ENCODE results near the gene ARF5. TPM values are rescaled to one million over a fixed set of nuclear protein-coding genes. Genes with fewer than 3 reads are reported as not detected.
A peak's percentile ranks its signal among the peaks of the same experiment; 100 is the strongest.
"Not testable (repeated sequence)": the region's sequence is repeated elsewhere in the genome, so short reads cannot be mapped to it uniquely, and the experiment has no call there.

The ARF5 gene
- total RNA-seq, result 100 to 1,000 TPM in 2 of 5 experiments, 10 to 100 TPM in 3; 74.6 to 113 (median 78.8) TPM
- polyA plus RNA-seq, result 100 to 1,000 TPM; 144 to 158 TPM
- 33.8 reads per million, percentile 62 among the genes with 10 or more reads in this experiment for total RNA-seq

- DNase-seq, result peak; percentile 74 to 93 (median 85)
- Mint-ChIP-seq H3K36me3 (peaks cover 6 to 22% (median 7%) of the 10 kb centered on the region in 5 donors), H3K9me3 (no peaks in the 10 kb centered on the region), H3K4me3 (peak within 1 kb of the TSS; percentile 86 to 99 (median 96)), H3K27ac (peak within 1 kb of the TSS; percentile 82 to 97 (median 95)), H3K4me1 (peaks cover 40 to 66% (median 57%) of the 10 kb centered on the region in 7 donors), H3K27me3 (no peaks in the 10 kb centered on the region)
- Histone ChIP-seq H3K36me3 (ENCODE audit: control insufficient read depth in 2 of 3, insufficient read depth in 3 of 3, low read length in 3 of 3) (peaks cover 0 to 26% (median 7%) of the 10 kb centered on the region in 3 experiments), H3K9me3 (ENCODE audit: control insufficient read depth in 2 of 3, low read length in 3 of 3) (no peaks in the 10 kb centered on the region), H3K27ac (ENCODE audit: low read depth, low read length) (peak within 1 kb of the TSS; percentile 93), H3K4me3 (ENCODE audit: low read length) (peak within 1 kb of the TSS; percentile 77), H3K4me1 (ENCODE audit: control insufficient read depth in 2 of 2, insufficient read depth in 2 of 2, low read length in 2 of 2) (peaks cover 33 to 37% of the 10 kb centered on the region in 2 donors), H3K27me3 (ENCODE audit: control insufficient read depth in 2 of 2, insufficient read depth in 2 of 2, low read length in 2 of 2) (no peaks in the 10 kb centered on the region)
- ChIA-PET POLR2A (interaction anchor here (1.0 to 5.9 kb wide), 3 partner anchors 63 to 196 kb away, joined by 3 to 40 read pairs (median 4); partner anchors contain the start of genes SND1 and ZNF800), CTCF (interaction anchor here (0.7 to 1.2 kb wide), 3 partner anchors 16 to 840 kb away, joined by 3 to 4 read pairs (median 3); no protein-coding TSS in a partner anchor)
- intact Hi-C loops (cut with micrococcal nuclease), result loop anchor here (1.0 to 10.0 kb wide), 13 partner anchors 63 to 1634 kb away; partner anchors contain the start of genes HILPDA (in 2 of the 2), ATP6V1F (in 1 of the 2), GRM8 (in 1 of the 2) and IMPDH1 (in 1 of the 2)
- ATAC-seq, result peak; percentile 91
Observed at GRCh38 chr7:127588019-127588696, at the start of gene ARF5. Gene ARF5 (plus strand): TSS chr7:127588411. CDS start chr7:127588499, 88 bp downstream.

- Histone ChIP-seq H3K27ac (ENCODE audit: low read depth, low read length) (no peak overlapping the region), H3K27me3 (ENCODE audit: control insufficient read depth in 2 of 2, insufficient read depth in 2 of 2, low read length in 2 of 2) (peaks cover 0 to 7% of the 10 kb centered on the region in 2 donors), H3K9me3 (ENCODE audit: control insufficient read depth in 2 of 3, low read length in 3 of 3) (no peaks in the 10 kb centered on the region), H3K4me1 (ENCODE audit: control insufficient read depth in 2 of 2, insufficient read depth in 2 of 2, low read length in 2 of 2) (no peaks in the 10 kb centered on the region), H3K4me3 (ENCODE audit: low read length) (no peak overlapping the region), H3K36me3 (ENCODE audit: control insufficient read depth in 2 of 3, insufficient read depth in 3 of 3, low read length in 3 of 3) (no peaks in the 10 kb centered on the region)
- ChIA-PET POLR2A (no interaction called here), CTCF (interaction anchor here (0.6 kb wide), 1 partner anchor 40 kb away, joined by 3 read pairs; no protein-coding TSS in a partner anchor)
- Mint-ChIP-seq H3K9me3 (peaks cover 0 to 6% (median 0%) of the 10 kb centered on the region in 11 donors), H3K4me1 (peaks cover 0 to 5% (median 0%) of the 10 kb centered on the region in 7 donors), H3K4me3 (no peak overlapping the region), H3K36me3 (peaks cover 0 to 3% (median 0%) of the 10 kb centered on the region in 5 donors), H3K27me3 (peaks cover 28 to 58% (median 47%) of the 10 kb centered on the region in 5 donors), H3K27ac (no peak overlapping the region)
- ATAC-seq, result no peak
- DNase-seq, result no peak
- intact Hi-C loops (cut with micrococcal nuclease), result no loop called here
Observed at GRCh38 chr7:127539116-127539515, 49.1 kb upstream of the ARF5 start.

- H3K9me3 ChIP-seq (ENCODE audit: control insufficient read depth in 2 of 3, low read length in 3 of 3); intact Hi-C loops (cut with micrococcal nuclease); H3K4me1 Mint-ChIP-seq; DNase-seq; CTCF ChIA-PET; H3K27me3 ChIP-seq (ENCODE audit: control insufficient read depth in 2 of 2, insufficient read depth in 2 of 2, low read length in 2 of 2); H3K27ac Mint-ChIP-seq; H3K4me1 ChIP-seq (ENCODE audit: control insufficient read depth in 2 of 2, insufficient read depth in 2 of 2, low read length in 2 of 2); ATAC-seq; H3K36me3 ChIP-seq (ENCODE audit: control insufficient read depth in 2 of 3, insufficient read depth in 3 of 3, low read length in 3 of 3); H3K4me3 Mint-ChIP-seq; H3K4me3 ChIP-seq (ENCODE audit: low read length); H3K27ac ChIP-seq (ENCODE audit: low read depth, low read length); POLR2A ChIA-PET; H3K36me3 Mint-ChIP-seq: not testable (repeated sequence)
- Mint-ChIP-seq H3K9me3 (peaks cover 0 to 12% (median 2%) of the 10 kb centered on the region in 11 donors), H3K27me3 (peaks cover 19 to 47% (median 38%) of the 10 kb centered on the region in 5 donors)
Observed at GRCh38 chr7:127540461-127540860, 47.8 kb upstream of the ARF5 start.

GRCh38 chr7:127541548-127541947 lies 46.7 kb upstream of the ARF5 start:
- CTCF ChIA-PET, result no interaction called here
- H3K27ac ChIP-seq (ENCODE audit: low read depth, low read length), result no peak overlapping the region

GRCh38 chr7:127546313-127546712 lies 41.9 kb upstream of the ARF5 start:
- Mint-ChIP-seq H3K4me1 (no peaks in the 10 kb centered on the region), H3K4me3 (no peak overlapping the region), H3K36me3 (peaks cover 0 to 16% (median 4%) of the 10 kb centered on the region in 5 donors), H3K27ac (no peak overlapping the region), H3K27me3 (peaks cover 0 to 14% (median 9%) of the 10 kb centered on the region in 5 donors), H3K9me3 (peaks cover 3 to 27% (median 7%) of the 10 kb centered on the region in 11 donors)
- ATAC-seq (no peak), DNase-seq (no peak)
- ChIA-PET POLR2A (no interaction called here), CTCF (no interaction called here)
- Histone ChIP-seq H3K27ac (ENCODE audit: low read depth, low read length) (no peak overlapping the region), H3K9me3 (ENCODE audit: control insufficient read depth in 2 of 3, low read length in 3 of 3) (peaks cover 0 to 4% (median 0%) of the 10 kb centered on the region in 3 experiments), H3K36me3 (ENCODE audit: control insufficient read depth in 2 of 3, insufficient read depth in 3 of 3, low read length in 3 of 3) (no peaks in the 10 kb centered on the region), H3K27me3 (ENCODE audit: control insufficient read depth in 2 of 2, insufficient read depth in 2 of 2, low read length in 2 of 2) (no peaks in the 10 kb centered on the region), H3K4me1 (ENCODE audit: control insufficient read depth in 2 of 2, insufficient read depth in 2 of 2, low read length in 2 of 2) (no peaks in the 10 kb centered on the region), H3K4me3 (ENCODE audit: low read length) (no peak overlapping the region)
- intact Hi-C loops (cut with micrococcal nuclease), result no loop called here

More at GRCh38 chr7:127541548-127541947, 46.7 kb upstream of the ARF5 start:
- Histone ChIP-seq H3K9me3 (ENCODE audit: control insufficient read depth in 2 of 3, low read length in 3 of 3) (peaks cover 0 to 4% (median 0%) of the 10 kb centered on the region in 3 experiments), H3K4me3 (ENCODE audit: low read length) (no peak overlapping the region), H3K4me1 (ENCODE audit: control insufficient read depth in 2 of 2, insufficient read depth in 2 of 2, low read length in 2 of 2) (no peaks in the 10 kb centered on the region), H3K36me3 (ENCODE audit: control insufficient read depth in 2 of 3, insufficient read depth in 3 of 3, low read length in 3 of 3) (no peaks in the 10 kb centered on the region), H3K27me3 (ENCODE audit: control insufficient read depth in 2 of 2, insufficient read depth in 2 of 2, low read length in 2 of 2) (peaks cover 0 to 7% of the 10 kb centered on the region in 2 donors)
- Mint-ChIP-seq H3K36me3 (peaks cover 0 to 10% (median 1%) of the 10 kb centered on the region in 5 donors), H3K27ac (no peak overlapping the region), H3K9me3 (peaks cover under 1 to 22% (median 3%) of the 10 kb centered on the region in 11 donors), H3K4me3 (no peak overlapping the region), H3K27me3 (peaks cover 11 to 37% (median 31%) of the 10 kb centered on the region in 5 donors), H3K4me1 (peaks cover 0 to 5% (median 0%) of the 10 kb centered on the region in 7 donors)
- POLR2A ChIA-PET, result no interaction called here
- intact Hi-C loops (cut with micrococcal nuclease), result no loop called here
- no peak for ATAC-seq
- no peak for DNase-seq

GRCh38 chr7:127550247-127550646 lies 38.0 kb upstream of the ARF5 start:
- H3K36me3 Mint-ChIP-seq, result peaks cover 0 to 12% (median 4%) of the 10 kb centered on the region in 5 donors
- intact Hi-C loops (cut with micrococcal nuclease), result no loop called here
- H3K4me1 ChIP-seq (ENCODE audit: control insufficient read depth in 2 of 2, insufficient read depth in 2 of 2, low read length in 2 of 2), result no peaks in the 10 kb centered on the region
- peaks cover 3 to 19% (median 8%) of the 10 kb centered on the region in 11 donors for H3K9me3 Mint-ChIP-seq
- H3K4me3 Mint-ChIP-seq, result no peak overlapping the region
- ChIA-PET CTCF (no interaction called here), POLR2A (no interaction called here)
- H3K27me3 Mint-ChIP-seq, result peaks cover 0 to 14% (median 12%) of the 10 kb centered on the region in 5 donors
- no peak overlapping the region for H3K4me3 ChIP-seq (ENCODE audit: low read length)
- H3K36me3 ChIP-seq (ENCODE audit: control insufficient read depth in 2 of 3, insufficient read depth in 3 of 3, low read length in 3 of 3), result no peaks in the 10 kb centered on the region
- ATAC-seq (no peak), DNase-seq (peak in 1 of 9 donors; percentile 4)
- H3K4me1 Mint-ChIP-seq, result no peaks in the 10 kb centered on the region
- no peak overlapping the region for H3K27ac Mint-ChIP-seq
- peaks cover 0 to 4% (median 0%) of the 10 kb centered on the region in 3 experiments for H3K9me3 ChIP-seq (ENCODE audit: control insufficient read depth in 2 of 3, low read length in 3 of 3)
- H3K27ac ChIP-seq (ENCODE audit: low read depth, low read length), result no peak overlapping the region
- no peaks in the 10 kb centered on the region for H3K27me3 ChIP-seq (ENCODE audit: control insufficient read depth in 2 of 2, insufficient read depth in 2 of 2, low read length in 2 of 2)

Data from naive thymus-derived CD4-positive, alpha-beta T cell (primary cell).